A549 treated with AZD9567 at 1 μM for 4 hours (cell line): ENCODE measurements around the gene DENND10. TPM values are rescaled to one million over a fixed set of nuclear protein-coding genes. Genes with fewer than 3 reads are reported as not detected.

Source experiments
- total RNA-seq: library from RNA; stranded (reverse); fragments of 200-300 nt; extraction: Qiagen RNA extraction; gene quantifications from 5 replicates; pipeline ENCODE4 v1.2.3, GENCODE V29; 2022; ENCODE audit not compliant: insufficient read depth

Gene DENND10, protein sequence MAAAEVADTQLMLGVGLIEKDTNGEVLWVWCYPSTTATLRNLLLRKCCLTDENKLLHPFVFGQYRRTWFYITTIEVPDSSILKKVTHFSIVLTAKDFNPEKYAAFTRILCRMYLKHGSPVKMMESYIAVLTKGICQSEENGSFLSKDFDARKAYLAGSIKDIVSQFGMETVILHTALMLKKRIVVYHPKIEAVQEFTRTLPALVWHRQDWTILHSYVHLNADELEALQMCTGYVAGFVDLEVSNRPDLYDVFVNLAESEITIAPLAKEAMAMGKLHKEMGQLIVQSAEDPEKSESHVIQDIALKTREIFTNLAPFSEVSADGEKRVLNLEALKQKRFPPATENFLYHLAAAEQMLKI
- 49.2 to 64.4 TPM (median 62.3 TPM) in 5 replicates for total RNA-seq

DNA sequence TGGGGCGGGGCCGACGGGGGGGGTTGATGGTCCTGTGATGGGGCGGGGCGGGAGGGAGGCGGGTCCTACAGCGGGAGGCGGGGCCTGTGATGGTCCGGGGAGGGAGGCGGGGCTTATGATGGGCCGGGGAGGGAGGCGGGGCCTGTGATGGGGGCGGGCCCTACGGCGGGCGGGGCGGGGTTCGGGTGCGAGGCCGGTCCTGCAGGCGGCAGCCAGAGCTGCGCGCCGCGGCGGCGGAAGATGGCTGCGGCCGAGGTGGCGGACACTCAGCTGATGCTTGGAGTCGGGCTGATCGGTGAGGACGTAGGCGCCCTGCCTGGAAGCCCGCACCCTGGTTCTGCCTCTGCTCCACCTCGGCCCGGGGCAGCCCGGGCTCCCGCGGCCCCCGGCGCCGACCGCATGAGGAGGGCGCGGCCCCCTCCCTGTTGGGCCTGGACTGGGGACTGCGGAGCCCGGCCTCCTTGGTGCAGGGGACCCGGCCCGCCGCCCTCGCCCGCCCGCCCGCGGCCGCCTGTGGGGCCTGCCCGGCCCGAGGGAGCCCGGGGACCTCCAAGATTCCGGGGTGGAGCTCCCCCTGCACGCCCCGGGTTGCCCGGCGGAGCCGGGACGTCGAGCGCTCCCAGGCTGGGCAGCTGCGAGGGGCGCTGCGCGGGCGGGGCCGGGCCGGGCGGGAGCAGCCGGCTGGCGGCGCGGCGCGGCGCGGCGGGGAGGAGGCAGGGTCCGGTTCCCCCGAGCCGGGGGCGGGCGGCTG is at the start of gene DENND10:
TSS of gene DENND10 (plus strand) at position 211 of the 751 bp plus-strand sequence. CDS start at position 241, 30 bp downstream.

DNA sequence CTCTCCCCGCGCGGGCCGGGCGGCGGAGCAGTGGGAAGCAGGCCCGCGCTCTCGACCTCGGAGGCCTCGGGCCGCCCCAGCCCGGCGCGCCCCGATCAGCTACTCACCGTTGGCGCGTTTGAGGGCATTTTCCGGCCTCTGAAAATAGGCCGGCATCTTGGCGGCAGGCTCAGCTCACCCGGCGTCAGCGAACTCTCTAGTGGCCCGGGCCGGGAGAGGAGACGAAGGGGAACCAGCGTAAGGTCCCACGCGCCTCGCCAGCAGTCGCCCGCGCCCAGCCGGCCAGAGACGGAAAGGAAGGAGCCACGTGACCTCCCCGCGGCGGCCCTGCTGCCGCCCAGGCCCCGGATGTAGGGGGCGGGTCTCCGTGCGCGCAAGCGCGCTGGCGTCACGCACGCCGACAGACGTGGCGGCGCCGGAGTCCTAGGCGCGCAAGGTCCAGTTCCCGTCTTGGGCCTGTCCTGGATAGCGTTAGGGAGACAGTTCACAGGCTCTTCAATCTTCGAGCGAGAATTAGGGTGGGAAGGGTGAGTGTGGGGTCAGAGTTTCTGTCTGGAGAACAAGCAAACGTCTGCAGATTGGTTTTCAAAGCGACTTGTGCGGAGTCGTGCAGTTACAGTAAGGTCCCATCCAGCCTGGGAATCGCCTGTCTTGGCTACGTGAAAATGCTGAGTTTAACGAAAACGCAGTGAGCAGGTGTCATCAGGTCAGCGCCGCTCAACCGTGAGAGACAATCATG is 23.2 kb upstream of the DENND10 start, which contains the start of gene EIF3A:
TSS of gene EIF3A (minus strand) at position 297 of the 739 bp plus-strand sequence. CDS start at position 156, 141 bp downstream.

DNA sequence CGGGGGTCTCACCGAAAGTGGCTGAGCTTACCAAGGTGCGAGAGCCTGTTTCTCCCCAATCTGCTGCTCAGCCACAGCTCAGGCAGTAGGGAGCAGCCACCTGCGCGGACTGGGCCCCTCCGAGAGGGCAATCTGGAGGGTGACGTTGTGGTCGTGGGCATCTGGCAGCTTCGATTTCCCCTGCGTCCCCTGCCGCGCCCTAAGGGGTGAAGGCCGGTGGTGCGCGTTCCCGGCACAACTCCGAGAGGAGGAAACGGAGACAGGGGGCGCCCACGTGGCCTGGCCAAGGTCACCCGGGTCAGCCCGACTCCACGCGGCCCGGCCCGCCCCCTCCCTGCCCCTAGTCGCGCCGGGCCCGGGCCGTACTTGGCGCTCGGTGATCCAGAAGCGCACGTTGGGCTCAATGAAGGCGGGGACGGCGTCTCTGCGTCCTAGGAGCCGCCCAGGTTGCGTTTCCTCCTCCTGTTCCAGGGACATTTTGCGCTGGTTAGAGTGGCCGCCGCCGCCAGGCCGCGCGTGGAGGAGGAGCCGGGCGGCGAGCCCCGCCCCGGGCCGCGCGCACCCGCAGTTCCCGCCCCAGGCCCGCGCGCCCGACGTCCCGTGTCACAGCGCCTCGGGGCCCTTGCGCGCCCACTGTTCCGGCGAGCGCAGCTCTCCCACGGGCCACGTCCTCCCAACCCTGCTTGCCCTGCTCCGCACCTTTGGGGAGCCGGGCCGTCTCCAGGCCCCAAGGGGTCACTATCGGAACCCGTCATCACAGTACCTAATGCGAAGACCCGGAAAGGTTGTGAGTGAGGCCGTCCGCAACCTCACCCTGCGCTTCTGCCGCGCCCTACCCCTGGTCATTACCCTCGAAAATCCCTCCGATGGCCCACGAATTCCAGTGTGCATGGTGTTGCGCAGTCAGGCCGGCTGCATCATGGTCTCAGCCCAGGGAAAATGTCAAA is 61.5 kb downstream of the DENND10 start, which contains the start of gene SFXN4:
TSS of gene SFXN4 (minus strand) at position 544 of the 947 bp plus-strand sequence. CDS start at position 477, 67 bp downstream.

DNA sequence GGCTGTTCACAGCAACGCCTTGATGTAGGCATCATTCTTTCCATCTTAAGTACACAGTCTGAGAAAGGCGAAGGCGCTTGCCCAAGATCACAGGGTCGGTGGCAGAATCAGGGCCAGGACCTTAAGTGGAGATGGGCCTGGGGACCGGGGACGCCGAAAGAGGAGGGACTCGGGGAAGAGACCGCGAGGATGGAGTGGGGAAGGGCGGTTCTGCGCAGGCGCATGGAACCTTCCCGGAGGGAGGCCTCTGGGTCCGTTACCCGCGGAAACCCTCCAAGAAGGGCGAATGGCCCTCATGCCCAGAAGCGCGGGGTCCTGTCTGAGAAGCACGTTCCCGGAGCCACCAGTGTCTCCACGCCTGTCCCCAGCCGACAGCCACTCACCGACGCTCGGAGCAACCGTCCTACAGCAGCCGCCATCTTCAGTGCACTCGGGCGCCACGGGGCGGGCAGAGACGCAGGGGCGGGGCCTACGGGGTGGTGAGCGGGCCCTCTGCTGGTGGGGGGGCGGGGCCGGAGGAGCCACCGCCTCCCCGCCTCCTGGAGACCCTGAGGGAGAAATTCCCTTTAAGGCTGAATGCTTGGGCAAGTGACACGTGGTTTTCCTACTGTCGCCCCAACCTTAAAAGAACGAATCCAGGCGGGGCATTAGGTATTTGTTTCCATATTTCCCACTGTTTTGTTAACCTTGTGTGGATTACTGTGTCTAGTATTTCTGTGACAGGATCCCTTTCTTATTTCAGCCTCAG is 74.6 kb downstream of the DENND10 start, which contains the start of gene PRDX3:
TSS of gene PRDX3 (minus strand) at position 441 of the 748 bp plus-strand sequence. CDS start at position 419, 22 bp downstream.

Other genes starting within 250 kb of the DENND10 start
- gene NANOS1, start 74.4 kb upstream of the DENND10 start, total RNA-seq: 2.6 to 3.7 TPM (median 3.0 TPM) in 5 replicates
- 123 to 146 TPM (median 131 TPM) in 5 replicates for gene EIF3A, start 23.3 kb upstream of the DENND10 start, total RNA-seq
- gene SFXN4, start 61.6 kb downstream of the DENND10 start, total RNA-seq: 38.7 to 68.9 TPM (median 44.2 TPM) in 5 replicates
- 303 to 365 TPM (median 346 TPM) in 5 replicates for gene PRDX3, start 74.7 kb downstream of the DENND10 start, total RNA-seq
- 8.0 to 12.1 TPM (median 9.3 TPM) in 5 replicates for gene GRK5, start 103.5 kb downstream of the DENND10 start, total RNA-seq